Measurements from ENCODE around the gene QPRT.
"Not testable (repeated sequence)": the region's sequence is repeated elsewhere in the genome, so short reads cannot be mapped to it uniquely, and the experiment has no call there.

QPRT gene

DNA sequence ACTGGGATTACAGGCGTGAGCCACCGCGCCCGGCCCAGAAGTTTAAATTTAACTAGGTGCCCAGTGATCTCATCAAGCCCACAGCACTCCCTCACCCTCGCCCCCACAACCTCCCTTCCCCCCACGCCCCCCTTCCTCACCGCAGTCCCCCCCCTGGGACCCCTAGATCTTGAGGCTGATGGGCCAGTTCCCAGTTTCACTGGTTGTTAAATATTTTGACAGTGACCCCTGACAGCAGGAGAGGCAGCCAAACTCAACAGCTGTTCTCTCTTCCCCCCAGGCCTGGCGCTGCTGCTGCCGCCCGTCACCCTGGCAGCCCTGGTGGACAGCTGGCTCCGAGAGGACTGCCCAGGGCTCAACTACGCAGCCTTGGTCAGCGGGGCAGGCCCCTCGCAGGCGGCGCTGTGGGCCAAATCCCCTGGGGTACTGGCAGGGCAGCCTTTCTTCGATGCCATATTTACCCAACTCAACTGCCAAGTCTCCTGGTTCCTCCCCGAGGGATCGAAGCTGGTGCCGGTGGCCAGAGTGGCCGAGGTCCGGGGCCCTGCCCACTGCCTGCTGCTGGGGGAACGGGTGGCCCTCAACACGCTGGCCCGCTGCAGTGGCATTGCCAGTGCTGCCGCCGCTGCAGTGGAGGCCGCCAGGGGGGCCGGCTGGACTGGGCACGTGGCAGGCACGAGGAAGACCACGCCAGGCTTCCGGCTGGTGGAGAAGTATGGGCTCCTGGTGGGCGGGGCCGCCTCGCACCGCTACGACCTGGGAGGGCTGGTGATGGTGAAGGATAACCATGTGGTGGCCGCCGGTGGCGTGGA lies 15.6 kb downstream of the QPRT start:
- FAIRE-seq, result no peak

GRCh38 chr16:29695675-29696074 lies 16.7 kb downstream of the QPRT start:
- FAIRE-seq, result not testable (repeated sequence)

- no peak for FAIRE-seq
These were observed 17.9 kb downstream of the QPRT start for GRCh38 chr16:29696881-29697331.

GRCh38 chr16:29697391-29697790 lies 18.4 kb downstream of the QPRT start:
- FAIRE-seq, result no peak

GRCh38 chr16:29698042-29698441 lies 19.1 kb downstream of the QPRT start:
- no peak for FAIRE-seq

DNA sequence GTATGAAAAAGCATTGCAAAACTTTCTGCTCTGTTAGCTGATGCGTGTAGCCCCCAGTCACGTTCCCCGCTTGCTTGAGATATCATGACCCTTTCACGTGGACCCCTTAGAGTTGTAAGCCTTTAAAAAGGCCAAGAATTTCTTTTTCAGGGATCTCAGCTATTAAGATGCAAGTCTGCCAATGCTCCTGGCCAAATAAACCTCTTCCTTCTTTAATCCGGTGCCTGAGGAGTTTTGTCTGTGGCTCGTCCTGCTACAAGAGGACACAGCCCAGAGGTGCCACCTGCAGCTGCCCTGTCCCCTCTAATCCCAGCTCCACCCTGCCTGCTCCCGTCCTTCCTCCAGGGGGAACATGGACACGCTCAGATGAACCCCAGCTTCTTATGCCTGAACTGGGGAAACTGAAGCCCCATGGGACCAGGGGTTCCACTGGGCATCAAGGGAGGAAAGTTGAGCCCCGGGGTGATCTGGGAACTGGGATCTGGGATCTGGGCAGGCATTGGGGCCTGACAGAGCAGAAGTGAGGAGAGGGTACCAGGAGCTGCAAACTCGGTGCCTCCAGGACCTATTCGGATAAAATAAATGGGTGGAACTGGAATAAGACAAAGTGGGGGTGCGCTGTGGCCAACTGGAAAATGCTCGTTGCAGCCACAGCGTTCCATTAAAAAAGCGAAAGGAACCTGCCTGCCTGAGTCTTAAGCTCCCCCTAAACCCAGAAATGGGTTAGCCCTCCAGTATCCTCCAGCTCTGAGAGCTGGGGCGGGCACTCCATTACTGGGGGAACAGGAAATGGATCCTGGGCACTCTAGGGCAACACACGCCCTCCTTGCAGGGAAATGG lies 19.7 kb downstream of the QPRT start:
- FAIRE-seq, result no peak

- FAIRE-seq, result no peak
These were observed 20.6 kb downstream of the QPRT start for GRCh38 chr16:29699324-29700219.

DNA sequence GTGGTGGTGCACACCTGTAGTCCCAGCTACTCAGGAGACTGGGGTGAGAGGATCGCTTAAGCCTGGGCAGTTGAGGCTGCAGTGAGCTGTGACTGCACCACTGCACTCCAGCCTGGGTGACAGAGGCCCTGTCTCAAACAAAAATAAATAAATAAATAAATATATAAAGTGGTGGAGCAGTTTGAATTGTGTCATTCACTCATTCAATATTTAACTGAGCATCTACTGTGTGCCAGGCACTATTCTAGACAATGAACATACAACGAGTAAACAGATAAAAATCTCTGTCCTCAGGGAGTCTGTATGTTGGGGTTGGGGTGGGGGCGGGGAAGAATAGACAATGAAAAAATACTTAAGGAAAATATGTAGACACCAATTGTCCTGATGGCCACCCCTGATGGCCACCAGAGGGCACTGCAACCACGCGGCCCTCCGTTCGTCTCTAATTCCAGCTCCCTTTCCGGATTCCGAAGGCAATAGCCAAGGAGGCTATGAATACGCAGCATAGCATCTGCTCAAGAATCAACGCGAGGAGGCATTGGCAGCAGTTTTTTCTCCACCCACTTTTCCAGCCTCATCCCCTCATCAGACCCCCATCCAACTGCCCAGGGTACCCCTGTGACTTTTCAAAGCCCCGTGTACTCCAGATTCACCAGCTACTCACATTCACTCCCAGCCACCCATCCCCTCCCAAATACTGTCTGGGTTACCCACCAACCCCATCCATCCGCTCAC lies 21.4 kb downstream of the QPRT start:
- FAIRE-seq, result no peak

GRCh38 chr16:29701214-29701555 lies 22.2 kb downstream of the QPRT start:
- no peak for FAIRE-seq

DNA sequence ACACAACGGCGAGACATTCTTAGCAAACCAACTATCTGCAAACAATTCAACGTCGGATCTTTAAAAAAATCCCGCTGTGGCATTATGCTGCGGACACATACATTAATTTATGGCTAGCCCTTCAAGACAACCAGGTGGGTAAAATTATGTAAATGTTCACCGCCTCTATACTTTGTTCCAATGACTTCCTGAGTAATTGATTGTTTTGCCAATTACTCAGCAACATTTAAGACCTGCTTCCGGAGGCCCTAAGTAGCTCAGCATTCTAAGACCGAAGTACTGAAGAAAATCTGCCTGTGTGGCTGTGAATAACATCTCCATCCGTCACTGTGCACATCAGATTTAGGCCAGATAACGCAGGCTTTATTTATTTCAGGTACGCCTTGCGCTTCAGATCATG lies 23.3 kb downstream of the QPRT start:
- no peak for FAIRE-seq

DNA sequence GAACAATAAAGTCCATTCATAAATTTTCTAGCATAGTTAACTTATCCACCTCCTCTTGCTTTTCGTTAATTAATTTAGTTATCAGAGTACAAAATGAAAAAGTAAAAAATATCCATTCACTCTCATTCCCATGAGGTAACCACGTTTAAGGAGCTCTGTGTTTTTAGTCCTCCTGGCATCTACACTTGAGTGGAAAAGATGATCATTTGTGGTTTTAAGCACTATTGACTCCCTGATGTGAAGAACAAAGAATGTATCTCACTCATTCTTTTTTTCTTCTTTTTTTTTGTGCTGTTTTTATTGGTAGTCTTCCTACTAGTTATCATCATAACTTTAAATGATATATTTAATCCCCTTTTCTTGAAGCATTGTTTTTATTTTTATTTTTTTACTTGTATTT lies 26.1 kb downstream of the QPRT start:
- FAIRE-seq, result no peak

- not testable (repeated sequence) for FAIRE-seq
These were observed 28.2 kb downstream of the QPRT start for GRCh38 chr16:29707160-29707559.

- FAIRE-seq, result no peak
These were observed 30.1 kb downstream of the QPRT start for GRCh38 chr16:29708917-29709600.

DNA sequence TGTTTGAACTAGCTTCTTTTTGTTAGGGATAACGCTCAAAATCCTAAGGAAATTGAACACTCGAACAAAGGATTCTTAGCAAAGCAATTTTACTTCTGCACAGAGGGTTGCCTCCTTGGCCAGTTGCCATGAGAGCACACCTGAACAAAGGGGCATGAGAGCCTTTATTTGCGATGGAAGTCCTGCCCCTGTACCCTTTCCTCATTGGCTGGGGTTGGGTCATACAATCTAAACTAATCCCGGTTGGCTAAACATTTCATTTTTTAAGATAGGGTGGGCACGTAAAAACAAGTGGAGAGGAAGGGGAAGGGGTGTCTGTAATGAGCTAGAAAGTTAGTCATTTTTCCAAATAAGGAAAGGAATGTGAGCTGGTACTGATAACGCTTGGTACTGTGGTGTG lies 30.7 kb downstream of the QPRT start:
- not testable (repeated sequence) for FAIRE-seq

GRCh38 chr16:29710227-29711219 lies 31.5 kb downstream of the QPRT start:
- no peak for FAIRE-seq

DNA sequence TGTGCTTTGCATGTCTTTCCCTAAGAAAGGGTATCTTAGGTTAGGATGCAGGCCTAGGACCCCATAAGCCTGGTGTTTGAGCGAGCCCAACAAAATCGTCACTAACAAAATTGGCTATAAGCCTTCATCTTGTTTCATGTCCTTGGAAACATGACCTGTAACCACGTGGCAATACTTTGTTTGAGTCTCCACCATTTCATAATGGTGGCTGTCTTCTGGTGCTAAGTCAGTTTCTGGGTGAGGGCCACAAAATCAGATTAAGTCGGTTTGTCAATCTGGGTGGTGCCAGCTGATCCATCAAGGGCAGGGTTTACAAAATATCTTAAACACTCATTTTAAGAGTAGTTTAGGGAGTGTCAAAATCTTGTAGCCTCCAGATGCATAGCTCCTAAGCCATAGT lies 33.8 kb downstream of the QPRT start:
- FAIRE-seq, result no peak

DNA sequence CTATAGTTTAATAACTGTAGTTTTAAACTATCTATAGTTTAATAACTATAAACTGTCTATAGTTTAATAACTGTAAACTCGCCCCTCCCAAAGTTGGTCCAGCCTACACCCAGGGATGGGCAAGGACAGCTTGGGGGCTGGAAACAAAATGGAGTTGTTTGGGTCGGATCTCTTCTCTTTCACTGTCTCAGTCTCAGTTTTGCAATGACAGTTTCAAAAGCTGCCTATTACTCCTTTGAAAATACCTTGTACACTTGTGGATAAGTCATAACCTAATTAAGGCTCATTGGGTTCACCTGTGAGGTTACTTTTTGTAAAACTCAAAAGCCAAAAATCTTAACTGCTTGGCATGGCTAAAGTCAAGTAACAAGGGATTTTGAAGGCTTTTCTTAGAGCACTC lies 35.4 kb downstream of the QPRT start:
- no peak for FAIRE-seq

DNA sequence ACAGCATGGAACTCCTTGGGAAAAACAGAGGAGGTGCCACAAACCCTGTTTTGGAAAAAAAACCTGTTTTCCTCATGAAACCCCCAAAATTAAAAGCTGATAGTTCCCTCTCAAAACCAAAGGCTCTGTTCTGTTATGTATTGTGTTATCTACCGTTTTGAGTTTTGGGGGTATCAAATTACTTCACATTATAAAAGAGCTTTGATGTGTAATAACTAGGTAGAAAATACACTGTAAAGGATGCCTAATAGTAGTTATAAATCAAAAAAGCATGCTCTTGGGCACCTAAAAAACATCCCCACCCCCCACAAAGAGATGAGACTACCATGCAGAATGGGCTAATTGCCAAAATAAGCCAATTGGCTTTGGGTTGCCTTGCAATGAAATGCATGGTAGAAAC lies 36.0 kb downstream of the QPRT start:
- FAIRE-seq, result no peak

DNA sequence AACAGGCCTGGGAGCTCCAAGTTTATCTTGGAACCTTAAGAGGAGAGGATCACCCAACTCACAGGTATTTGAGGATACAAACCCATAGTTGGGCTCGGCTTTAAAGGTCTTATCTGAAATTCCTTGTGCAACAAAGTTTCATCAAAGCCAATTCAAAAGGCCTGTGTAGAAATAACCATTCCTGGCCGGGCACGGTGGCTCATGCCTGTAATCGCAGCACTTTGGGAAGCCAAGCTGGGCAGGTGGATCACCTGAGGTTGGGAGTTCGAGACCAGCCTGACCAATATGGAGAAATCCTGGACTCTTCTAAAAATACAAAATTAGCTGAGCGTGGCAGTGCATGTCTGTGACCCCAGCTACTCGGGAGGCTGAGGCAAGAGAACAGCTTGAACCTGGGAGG lies 38.1 kb downstream of the QPRT start:
- FAIRE-seq, result no peak

DNA sequence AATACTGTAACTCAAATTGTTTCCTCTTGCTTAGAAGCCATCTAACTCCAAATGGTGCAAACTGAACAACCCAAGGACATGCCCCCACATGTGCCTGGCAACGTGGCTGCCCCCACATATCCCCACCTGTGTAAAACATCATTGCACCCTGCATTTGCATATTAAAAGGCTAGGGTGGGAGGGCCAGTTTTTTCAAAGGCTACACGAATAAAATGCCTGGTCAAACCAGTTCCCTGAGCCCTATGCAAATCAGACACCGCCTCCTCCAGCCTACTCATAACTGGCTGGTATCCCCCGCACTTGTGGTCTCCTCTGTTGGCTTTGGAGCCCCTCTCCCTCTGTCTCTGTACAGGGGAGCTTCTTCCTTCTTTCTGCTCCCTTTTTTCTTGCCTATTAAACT lies 40.1 kb downstream of the QPRT start:
- FAIRE-seq, result no peak

Data from colon (tissue), 2 donors.